HEK293 (cell line): ENCODE measurements around the gene PCDHGA9.

Experiments used
- CTCF ChIA-PET: fragments of 350-600 bp; formaldehyde crosslinking; extraction: SDS; loops from one replicate; lab custom pipeline; 2021; ENCODE audit warnings: antibody characterized with exemption; lab: Yijun Ruan, JAX
- POLR2A ChIA-PET: fragments of 300-600 bp; formaldehyde crosslinking; extraction: SDS; loops from one replicate; lab custom pipeline; 2020; ENCODE audit warnings: antibody characterized with exemption, inconsistent platforms; lab: Yijun Ruan, JAX
- H3K27ac ChIP-seq: fragments of 200-500 bp; sonication (Bioruptor generic); 2 replicates; pipeline ENCODE4 v1.5.1; 2014; ENCODE audit warnings: low read depth, low read length, control low read depth, inconsistent platforms; ENCODE audit errors: extremely low read depth
- H3K36me3 ChIP-seq, 2 experiments: fragments of 200-500 bp in 1 of 2; sonication (Bioruptor generic) in 1 of 2; 1 replicate in 1 of 2; 2 replicates in 1 of 2; pipeline ENCODE4 v1.5.1; 2014 to 2017; ENCODE audit warnings: inconsistent platforms in 2 of 2, low read length in 2 of 2; ENCODE audit not compliant: control insufficient read depth in 2 of 2, insufficient read depth in 1 of 2
- H3K4me1 ChIP-seq: fragments of 200-500 bp; sonication (Bioruptor generic); 2 replicates; pipeline ENCODE4 v1.5.1; 2014; ENCODE audit warnings: mild to moderate bottlenecking, low read length, inconsistent platforms; ENCODE audit not compliant: control insufficient read depth, insufficient read depth
- H3K4me3 ChIP-seq: 2 replicates; pipeline ENCODE4 v1.5.1; 2011; ENCODE audit warnings: low read depth, mild to moderate bottlenecking, control low read depth, low read length, moderate library complexity
- H3K9me3 ChIP-seq: fragments of 200-500 bp; sonication (Bioruptor generic); 2 replicates; pipeline ENCODE4 v1.5.1; 2014; ENCODE audit warnings: low read depth, low read length, inconsistent platforms; ENCODE audit not compliant: control insufficient read depth, insufficient read depth
- GFI1B ChIP-seq: fragments of 450-650 bp; formaldehyde crosslinking; IDR thresholded peaks from 2 replicates; pipeline ENCODE4 v1.5.1; 2016; ENCODE audit warnings: missing biosample characterization, missing genetic modification characterization
- SCRT1 ChIP-seq: fragments of 450-650 bp; formaldehyde crosslinking; IDR thresholded peaks from 2 replicates; pipeline ENCODE4 v1.5.1; 2016; ENCODE audit warnings: missing biosample characterization, missing genetic modification characterization, borderline replicate concordance
- SETDB1 ChIP-seq: IDR thresholded peaks from one replicate; pipeline ENCODE4 v1.6.1; 2017; ENCODE audit warnings: mild to moderate bottlenecking, low read length, moderate library complexity, mixed read lengths; ENCODE audit not compliant: insufficient read length
- ZBTB1 ChIP-seq: fragments of 450-650 bp; formaldehyde crosslinking; IDR thresholded peaks from 2 replicates; pipeline ENCODE4 v1.5.1; 2016; ENCODE audit warnings: missing biosample characterization, missing genetic modification characterization
- ZFP37 ChIP-seq: fragments of 450-650 bp; formaldehyde crosslinking; IDR thresholded peaks from 2 replicates; pipeline ENCODE4 v1.5.1; 2016; ENCODE audit warnings: missing biosample characterization, missing genetic modification characterization
- ZFP41 ChIP-seq: fragments of 450-650 bp; formaldehyde crosslinking; IDR thresholded peaks from 2 replicates; pipeline ENCODE4 v1.5.1; 2016; ENCODE audit warnings: missing biosample characterization, missing genetic modification characterization, borderline replicate concordance
- ZNF121 ChIP-seq: fragments of 450-650 bp; formaldehyde crosslinking; IDR thresholded peaks from 2 replicates; pipeline ENCODE4 v1.5.1; 2016; ENCODE audit warnings: missing biosample characterization, missing genetic modification characterization
- ZNF426 ChIP-seq: fragments of 450-650 bp; formaldehyde crosslinking; IDR thresholded peaks from 2 replicates; pipeline ENCODE4 v1.5.1; 2017; ENCODE audit warnings: missing biosample characterization, missing genetic modification characterization, mild to moderate bottlenecking, inconsistent platforms, moderate library complexity
- ZNF654 ChIP-seq: fragments of 450-650 bp; formaldehyde crosslinking; IDR thresholded peaks from 2 replicates; pipeline ENCODE4 v1.5.1; 2016; ENCODE audit warnings: low read depth, missing biosample characterization, missing genetic modification characterization
- ZNF660 ChIP-seq: fragments of 450-650 bp; IDR thresholded peaks from 2 replicates; pipeline ENCODE4 v1.5.1; 2018; ENCODE audit warnings: missing biosample characterization, mild to moderate bottlenecking, missing genetic modification characterization
- ZNF664 ChIP-seq: fragments of 450-650 bp; formaldehyde crosslinking; IDR thresholded peaks from 2 replicates; pipeline ENCODE4 v1.5.1; 2016; ENCODE audit warnings: missing biosample characterization, missing genetic modification characterization
- ZNF785 ChIP-seq: fragments of 450-650 bp; formaldehyde crosslinking; IDR thresholded peaks from 2 replicates; pipeline ENCODE4 v1.5.1; 2016; ENCODE audit warnings: missing biosample characterization, missing genetic modification characterization
- TF ChIP-seq, protein P1 (sequence below): fragments of 450-650 bp; formaldehyde crosslinking; IDR thresholded peaks from 2 replicates; pipeline ENCODE4 v1.5.1; 2016; ENCODE audit warnings: missing biosample characterization, missing genetic modification characterization
- TF ChIP-seq, protein P2 (sequence below): fragments of 450-650 bp; formaldehyde crosslinking; IDR thresholded peaks from 2 replicates; pipeline ENCODE4 v1.5.1; 2016; ENCODE audit warnings: missing biosample characterization, missing genetic modification characterization

PCDHGA9 gene

DNA sequence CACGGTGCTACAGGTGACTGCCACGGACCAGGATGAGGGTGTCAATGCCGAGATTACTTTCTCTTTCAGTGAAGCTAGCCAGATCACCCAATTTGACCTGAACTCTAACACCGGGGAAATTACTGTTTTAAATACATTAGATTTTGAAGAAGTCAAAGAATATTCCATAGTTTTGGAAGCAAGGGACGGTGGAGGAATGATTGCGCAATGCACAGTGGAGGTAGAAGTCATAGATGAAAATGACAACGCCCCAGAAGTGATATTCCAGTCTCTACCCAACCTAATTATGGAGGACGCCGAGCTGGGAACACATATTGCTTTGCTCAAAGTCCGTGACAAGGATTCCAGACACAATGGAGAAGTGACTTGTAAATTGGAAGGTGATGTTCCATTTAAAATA lies 13.9 kb upstream of the PCDHGA9 start (continued):
- TF ChIP-seq, protein P1, sequence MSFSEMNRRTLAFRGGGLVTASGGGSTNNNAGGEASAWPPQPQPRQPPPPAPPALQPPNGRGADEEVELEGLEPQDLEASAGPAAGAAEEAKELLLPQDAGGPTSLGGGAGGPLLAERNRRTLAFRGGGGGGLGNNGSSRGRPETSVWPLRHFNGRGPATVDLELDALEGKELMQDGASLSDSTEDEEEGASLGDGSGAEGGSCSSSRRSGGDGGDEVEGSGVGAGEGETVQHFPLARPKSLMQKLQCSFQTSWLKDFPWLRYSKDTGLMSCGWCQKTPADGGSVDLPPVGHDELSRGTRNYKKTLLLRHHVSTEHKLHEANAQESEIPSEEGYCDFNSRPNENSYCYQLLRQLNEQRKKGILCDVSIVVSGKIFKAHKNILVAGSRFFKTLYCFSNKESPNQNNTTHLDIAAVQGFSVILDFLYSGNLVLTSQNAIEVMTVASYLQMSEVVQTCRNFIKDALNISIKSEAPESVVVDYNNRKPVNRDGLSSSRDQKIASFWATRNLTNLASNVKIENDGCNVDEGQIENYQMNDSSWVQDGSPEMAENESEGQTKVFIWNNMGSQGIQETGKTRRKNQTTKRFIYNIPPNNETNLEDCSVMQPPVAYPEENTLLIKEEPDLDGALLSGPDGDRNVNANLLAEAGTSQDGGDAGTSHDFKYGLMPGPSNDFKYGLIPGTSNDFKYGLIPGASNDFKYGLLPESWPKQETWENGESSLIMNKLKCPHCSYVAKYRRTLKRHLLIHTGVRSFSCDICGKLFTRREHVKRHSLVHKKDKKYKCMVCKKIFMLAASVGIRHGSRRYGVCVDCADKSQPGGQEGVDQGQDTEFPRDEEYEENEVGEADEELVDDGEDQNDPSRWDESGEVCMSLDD (tag by site-specific recombination) = no peak
- TF ChIP-seq ZNF785 (tag by site-specific recombination) = no peak
- TF ChIP-seq ZNF426 (tag by site-specific recombination) = no peak

DNA sequence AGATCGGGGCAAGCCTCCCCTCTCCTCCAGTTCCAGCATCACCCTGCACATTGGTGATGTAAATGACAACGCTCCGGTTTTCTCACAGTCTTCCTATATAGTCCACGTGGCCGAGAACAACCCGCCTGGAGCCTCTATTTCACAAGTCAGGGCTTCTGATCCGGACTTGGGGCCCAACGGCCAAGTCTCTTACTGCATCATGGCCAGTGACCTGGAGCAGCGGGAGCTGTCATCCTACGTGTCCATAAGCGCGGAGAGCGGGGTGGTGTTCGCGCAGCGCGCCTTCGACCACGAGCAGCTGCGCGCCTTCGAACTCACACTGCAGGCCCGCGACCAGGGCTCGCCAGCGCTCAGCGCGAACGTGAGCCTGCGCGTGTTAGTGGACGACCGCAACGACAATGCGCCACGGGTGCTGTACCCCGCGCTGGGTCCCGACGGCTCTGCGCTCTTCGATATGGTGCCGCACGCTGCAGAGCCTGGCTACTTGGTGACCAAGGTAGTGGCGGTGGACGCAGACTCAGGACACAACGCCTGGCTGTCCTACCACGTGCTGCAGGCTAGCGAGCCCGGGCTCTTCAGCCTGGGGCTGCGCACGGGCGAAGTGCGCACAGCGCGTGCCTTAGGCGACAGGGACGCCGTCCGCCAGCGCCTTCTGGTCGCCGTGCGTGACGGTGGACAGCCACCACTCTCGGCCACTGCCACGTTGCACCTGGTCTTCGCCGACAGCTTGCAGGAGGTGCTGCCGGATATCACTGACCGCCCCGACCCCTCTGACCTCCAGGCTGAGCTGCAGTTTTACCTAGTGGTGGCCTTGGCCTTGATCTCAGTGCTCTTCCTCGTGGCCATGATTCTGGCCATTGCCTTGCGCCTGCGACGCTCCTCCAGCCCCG lies 13.2 kb upstream of the PCDHGA9 start:
- no peak overlapping the region for H3K27ac ChIP-seq
- CTCF ChIA-PET = interaction anchor here (0.9 to 4.2 kb wide), 7 partner anchors 9 to 175 kb away, joined by 3 to 25 read pairs (median 4); partner anchors contain the start of genes PCDHGA1, PCDHGA10 and PCDHGB1
- H3K4me1 ChIP-seq = no peaks in the 10 kb centered on the region
- H3K9me3 ChIP-seq = no peaks in the 10 kb centered on the region
- H3K36me3 ChIP-seq = no peaks in the 10 kb centered on the region
- TF ChIP-seq ZNF426 (tag by site-specific recombination) = no peak
- no peak for TF ChIP-seq ZNF660 (tag by site-specific recombination)
- no peak for TF ChIP-seq GFI1B (tag by site-specific recombination)
- no peak for TF ChIP-seq SETDB1
- no peak for TF ChIP-seq SCRT1 (tag by site-specific recombination)
- TF ChIP-seq ZFP41 (tag by site-specific recombination) = no peak
- TF ChIP-seq, protein P2, sequence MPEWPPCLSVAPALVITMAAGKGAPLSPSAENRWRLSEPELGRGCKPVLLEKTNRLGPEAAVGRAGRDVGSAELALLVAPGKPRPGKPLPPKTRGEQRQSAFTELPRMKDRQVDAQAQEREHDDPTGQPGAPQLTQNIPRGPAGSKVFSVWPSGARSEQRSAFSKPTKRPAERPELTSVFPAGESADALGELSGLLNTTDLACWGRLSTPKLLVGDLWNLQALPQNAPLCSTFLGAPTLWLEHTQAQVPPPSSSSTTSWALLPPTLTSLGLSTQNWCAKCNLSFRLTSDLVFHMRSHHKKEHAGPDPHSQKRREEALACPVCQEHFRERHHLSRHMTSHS (tag by site-specific recombination) = no peak
- no peak for TF ChIP-seq ZNF664 (tag by site-specific recombination)
- TF ChIP-seq ZBTB1 (tag by site-specific recombination) = no peak
- TF ChIP-seq ZFP37 (tag by site-specific recombination) = no peak
- TF ChIP-seq, all 188 proteins: peak for 0
- H3K4me3 ChIP-seq = no peak overlapping the region
- POLR2A ChIA-PET = no interaction called here

DNA sequence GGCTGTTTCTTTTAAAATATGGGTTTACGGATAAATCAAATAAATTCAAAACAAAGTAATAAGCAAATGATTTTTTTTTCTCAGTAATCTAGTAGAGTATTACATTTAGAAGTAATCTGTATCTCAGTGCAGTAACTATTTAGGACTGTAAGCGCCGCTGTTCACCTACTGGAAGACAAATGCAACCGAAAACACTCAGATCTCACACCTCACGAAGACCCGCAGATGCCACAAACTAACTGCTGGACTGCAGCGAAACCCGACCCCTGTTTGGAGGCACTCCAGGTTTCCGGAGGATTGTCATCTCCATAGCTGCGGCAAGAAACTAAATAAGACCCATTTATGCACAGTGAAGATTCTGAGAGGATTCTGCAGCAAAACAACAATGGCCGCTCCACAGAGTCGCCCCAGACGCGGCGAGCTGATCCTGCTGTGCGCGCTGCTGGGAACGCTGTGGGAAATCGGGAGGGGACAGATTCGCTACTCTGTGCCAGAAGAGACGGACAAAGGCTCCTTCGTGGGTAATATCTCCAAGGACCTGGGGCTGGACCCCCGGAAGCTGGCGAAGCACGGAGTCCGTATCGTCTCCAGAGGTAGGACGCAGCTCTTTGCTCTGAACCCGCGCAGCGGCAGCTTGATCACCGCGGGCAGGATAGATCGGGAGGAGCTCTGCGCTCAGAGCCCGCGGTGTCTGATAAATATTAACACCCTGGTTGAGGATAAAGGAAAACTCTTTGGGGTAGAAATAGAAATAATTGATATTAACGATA lies 10.0 kb upstream of the PCDHGA9 start, which contains the start of gene PCDHGA8:
Gene PCDHGA8 (plus strand): TSS at position 205 of the 770 bp plus-strand sequence. CDS start 181 bp downstream, at position 386.
- Histone ChIP-seq H3K4me3 (no peak within 1 kb of the TSS), H3K27ac (no peak within 1 kb of the TSS), H3K9me3 (no peaks in the 10 kb centered on the region), H3K36me3 (no peaks in the 10 kb centered on the region), H3K4me1 (no peaks in the 10 kb centered on the region)
- TF ChIP-seq ZNF654 (tag by site-specific recombination) (peak; percentile 21; the same call in 1 of the 2 replicates), ZNF121 (tag by site-specific recombination) (no peak)
- ChIA-PET CTCF (interaction anchor here (0.6 to 4.2 kb wide), 18 partner anchors 9 to 483 kb away, joined by 3 to 25 read pairs (median 4); partner anchors contain the start of genes PCDHB11, PCDHGA11, PCDHGA4 and PCDHGA5), POLR2A (no interaction called here)
